H9 (cell line): Measurements from ENCODE around the gene SPRYD3. TPM values are rescaled to one million over a fixed set of nuclear protein-coding genes. Genes with fewer than 3 reads are reported as not detected.

ENCODE experiments used
- DNase-seq: peaks from one replicate; pipeline ENCODE4 v3.0.0-alpha.2; 2017
- H2AFZ ChIP-seq: one replicate; pipeline ENCODE4 v1.6.1; 2013; ENCODE audit warnings: mild to moderate bottlenecking, low read length, control low read depth, moderate library complexity
- H2AK5ac ChIP-seq: 2 replicates; pipeline ENCODE4 v1.6.1; 2013; ENCODE audit warnings: low read length, control low read depth, mixed read lengths; ENCODE audit not compliant: insufficient read length
- H2BK120ac ChIP-seq: one replicate; pipeline ENCODE4 v1.6.1; 2013; ENCODE audit warnings: low read depth, mild to moderate bottlenecking, low read length, control low read depth, inconsistent platforms; ENCODE audit not compliant: poor library complexity, severe bottlenecking
- H2BK12ac ChIP-seq: 2 replicates; pipeline ENCODE4 v1.6.1; 2013; ENCODE audit warnings: low read length, control low read depth, mixed read lengths, low read depth; ENCODE audit not compliant: insufficient read length
- H2BK15ac ChIP-seq: 2 replicates; pipeline ENCODE4 v1.6.1; 2013; ENCODE audit warnings: low read depth, low read length, control low read depth
- H2BK20ac ChIP-seq: one replicate; pipeline ENCODE4 v1.6.1; 2013; ENCODE audit warnings: low read depth, mild to moderate bottlenecking, low read length, control low read depth, inconsistent platforms; ENCODE audit not compliant: poor library complexity, severe bottlenecking
- H2BK5ac ChIP-seq: 2 replicates; pipeline ENCODE4 v1.6.1; 2013; ENCODE audit warnings: low read length, control low read depth, mixed read lengths; ENCODE audit not compliant: insufficient read length
- H3K14ac ChIP-seq: 2 replicates; pipeline ENCODE4 v1.6.1; 2013; ENCODE audit warnings: low read length, control low read depth; ENCODE audit not compliant: insufficient read depth
- H3K18ac ChIP-seq: 2 replicates; pipeline ENCODE4 v1.6.1; 2013; ENCODE audit warnings: low read depth, mild to moderate bottlenecking, mixed read lengths, low read length, control low read depth; ENCODE audit not compliant: insufficient read length
- H3K23ac ChIP-seq: 2 replicates; pipeline ENCODE4 v1.6.1; 2013; ENCODE audit warnings: low read length, control low read depth, mixed read lengths, low read depth; ENCODE audit not compliant: insufficient read length
- H3K23me2 ChIP-seq: 2 replicates; pipeline ENCODE4 v1.6.1; 2013; ENCODE audit warnings: low read depth, mild to moderate bottlenecking, mixed read lengths, low read length, control low read depth; ENCODE audit not compliant: insufficient read length, poor library complexity, severe bottlenecking
- H3K27ac ChIP-seq: 2 replicates; pipeline ENCODE4 v1.5.1; 2013; ENCODE audit warnings: low read length, control low read depth, mixed read lengths, low read depth; ENCODE audit not compliant: insufficient read length
- H3K27me3 ChIP-seq: 2 replicates; pipeline ENCODE4 v1.6.1; 2013; ENCODE audit warnings: low read length, control low read depth, inconsistent platforms; ENCODE audit not compliant: insufficient read depth
- H3K4ac ChIP-seq: 2 replicates; pipeline ENCODE4 v1.6.1; 2013; ENCODE audit warnings: low read depth, mild to moderate bottlenecking, control low read depth, inconsistent platforms, low read length, moderate library complexity
- H3K4me1 ChIP-seq: 2 replicates; pipeline ENCODE4 v1.6.1; 2013; ENCODE audit warnings: low read length, control low read depth, inconsistent platforms; ENCODE audit not compliant: insufficient read depth
- H3K4me2 ChIP-seq: 2 replicates; pipeline ENCODE4 v1.6.1; 2013; ENCODE audit warnings: low read length, control low read depth, mixed read lengths; ENCODE audit not compliant: insufficient read length, insufficient read depth
- H3K56ac ChIP-seq: 2 replicates; pipeline ENCODE4 v1.6.1; 2013; ENCODE audit warnings: low read depth, mild to moderate bottlenecking, mixed read lengths, low read length, control low read depth; ENCODE audit not compliant: insufficient read length
- H3K79me1 ChIP-seq: 2 replicates; pipeline ENCODE4 v1.6.1; 2013; ENCODE audit warnings: low read depth, mild to moderate bottlenecking, moderate library complexity, low read length, control low read depth, inconsistent platforms; ENCODE audit not compliant: insufficient read depth, poor library complexity, severe bottlenecking
- H3K79me2 ChIP-seq: 2 replicates; pipeline ENCODE4 v1.6.1; 2013; ENCODE audit warnings: low read length, control low read depth, inconsistent platforms; ENCODE audit not compliant: insufficient read depth
- H3K9ac ChIP-seq: 2 replicates; pipeline ENCODE4 v1.6.1; 2013; ENCODE audit warnings: low read length, control low read depth, mixed read lengths; ENCODE audit not compliant: insufficient read length; ENCODE audit errors: extremely low read depth
- H3K9me3 ChIP-seq: one replicate; pipeline ENCODE4 v1.6.1; 2013; ENCODE audit warnings: low read depth, low read length, inconsistent platforms; ENCODE audit not compliant: control insufficient read depth
- H3T11ph ChIP-seq: one replicate; pipeline ENCODE4 v1.6.1; 2013; ENCODE audit warnings: mild to moderate bottlenecking, low read length, control low read depth, inconsistent platforms
- H4K20me1 ChIP-seq: one replicate; pipeline ENCODE4 v1.6.1; 2013; ENCODE audit not compliant: control insufficient read depth, insufficient read length, insufficient read depth
- H4K5ac ChIP-seq: 2 replicates; pipeline ENCODE4 v1.6.1; 2013; ENCODE audit warnings: low read depth, mild to moderate bottlenecking, mixed read lengths, low read length, control low read depth; ENCODE audit not compliant: insufficient read length
- H4K8ac ChIP-seq: replicated peaks from 2 replicates; pipeline ENCODE4 v1.6.1; 2013; ENCODE audit warnings: low read length, control low read depth, mixed read lengths, low read depth; ENCODE audit not compliant: insufficient read length
- H4K91ac ChIP-seq: 2 replicates; pipeline ENCODE4 v1.6.1; 2013; ENCODE audit warnings: low read depth, mild to moderate bottlenecking, moderate library complexity, mixed read lengths, low read length, control low read depth; ENCODE audit not compliant: insufficient read length
- H3K27ac Mint-ChIP-seq, 3 experiments: 2 replicates in 2 of 3; 3 replicates in 1 of 3; pipeline ENCODE4 v1.8.0; 2020 to 2021; ENCODE audit warnings: mixed read lengths in 3 of 3, mild to moderate bottlenecking in 1 of 3, moderate library complexity in 1 of 3
- H3K27me3 Mint-ChIP-seq: 2 replicates; pipeline ENCODE4 v1.8.0; 2021; ENCODE audit warnings: low read depth, mild to moderate bottlenecking, moderate library complexity, mixed read lengths
- H3K36me3 Mint-ChIP-seq, 3 experiments: 2 replicates in 2 of 3; 3 replicates in 1 of 3; pipeline ENCODE4 v1.8.0; 2020 to 2021; ENCODE audit warnings: low read depth in 3 of 3, mixed read lengths in 3 of 3; ENCODE audit not compliant: insufficient read depth in 1 of 3
- H3K4me1 Mint-ChIP-seq, 2 experiments: 2 replicates each; pipeline ENCODE4 v1.8.0; 2020; ENCODE audit warnings: mixed read lengths in 2 of 2
- H3K4me3 Mint-ChIP-seq, 2 experiments: 2 replicates in 1 of 2; 3 replicates in 1 of 2; pipeline ENCODE4 v1.8.0; 2020 to 2021; ENCODE audit warnings: mild to moderate bottlenecking in 2 of 2, mixed read lengths in 2 of 2, moderate library complexity in 1 of 2
- H3K9me3 Mint-ChIP-seq, 2 experiments: 2 replicates in 1 of 2; 3 replicates in 1 of 2; pipeline ENCODE4 v1.8.0; 2020; ENCODE audit warnings: mild to moderate bottlenecking in 2 of 2, mixed read lengths in 2 of 2, moderate library complexity in 1 of 2
- whole genome bisulfite sequencing: extraction: QIAGEN DNeasy Blood & Tissue Kit; methylation state at CpG from one replicate; pipeline ENCODE4 v1.1.7; 2013; ENCODE audit warnings: missing lambda C conversion rate, low lambda C conversion rate, mixed read lengths; ENCODE audit not compliant: insufficient read length; ENCODE audit errors: extremely low coverage; 5-methylcytosine and 5-hydroxymethylcytosine counted together
- total RNA-seq: library from RNA; stranded (reverse); gene quantifications from 2 replicates; pipeline ENCODE4 v1.2.1, GENCODE V29; 2021
- TF ChIP-seq, protein P1 (sequence below): fragments of 200-600 bp; sonication (generic); conservative IDR thresholded peaks from 3 replicates; pipeline ENCODE4 v1.8.0; 2021; ENCODE audit warnings: antibody characterized with exemption, mild to moderate bottlenecking

SPRYD3 gene
- total RNA-seq, 1 experiment from 2014 or later, result 6.5 TPM

DNA sequence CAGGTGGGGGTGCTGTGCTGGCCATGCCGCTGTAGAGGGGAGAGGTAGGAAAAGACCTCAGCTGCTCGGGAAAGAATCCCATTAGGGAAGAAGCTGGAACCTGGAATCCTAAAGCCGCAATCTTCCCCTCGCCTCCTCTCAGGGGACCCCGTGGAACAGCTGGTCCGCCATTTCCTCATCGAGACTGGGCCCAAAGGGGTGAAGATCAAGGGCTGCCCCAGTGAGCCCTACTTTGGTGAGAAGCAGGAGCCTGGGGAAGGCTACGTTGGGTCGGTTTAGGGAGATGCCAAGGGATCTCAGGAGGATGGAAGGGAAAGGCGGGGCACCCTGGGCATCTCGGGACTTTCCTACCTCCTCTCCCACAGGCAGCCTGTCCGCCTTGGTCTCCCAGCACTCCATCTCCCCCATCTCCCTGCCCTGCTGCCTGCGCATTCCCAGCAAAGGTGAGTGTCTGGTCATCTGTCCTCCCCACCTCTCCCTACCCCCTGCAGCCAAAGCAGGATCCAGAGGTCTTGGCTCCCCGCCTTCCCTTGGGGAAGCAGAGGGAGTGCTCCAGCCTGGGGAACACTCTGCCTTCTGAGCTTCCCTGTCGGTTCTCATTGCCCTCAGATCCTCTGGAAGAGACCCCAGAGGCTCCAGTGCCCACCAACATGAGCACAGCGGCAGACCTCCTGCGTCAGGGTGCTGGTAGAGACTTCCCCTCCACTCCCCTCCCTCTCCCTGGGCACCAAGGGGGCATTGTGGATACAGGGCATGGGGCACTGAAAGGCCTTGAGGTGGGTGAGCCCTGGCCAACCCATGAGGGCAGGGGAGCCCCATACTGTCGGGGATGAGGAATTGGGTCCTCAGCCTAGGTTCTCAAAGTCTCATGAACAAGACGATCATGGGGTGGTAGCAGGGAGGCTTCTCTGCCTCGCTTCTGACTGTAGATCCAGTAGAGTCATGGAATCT is 16.9 kb downstream of the SPRYD3 start:
- Histone ChIP-seq H3K23me2 (no peaks in the 10 kb centered on the region), H2AFZ (no peak overlapping the region), H2BK20ac (no peak overlapping the region), H4K91ac (no peak overlapping the region), H3K27me3 (peaks cover 2% of the 10 kb centered on the region; the same call in 1 of the 2 replicates), H4K20me1 (no peaks in the 10 kb centered on the region), H4K5ac (no peak overlapping the region), H3K4ac (no peak overlapping the region), H3K9ac (no peak overlapping the region), H2BK5ac (no peak overlapping the region), H2BK15ac (no peak overlapping the region), H3K79me1 (no peaks in the 10 kb centered on the region), H3K23ac (no peak overlapping the region), H2BK12ac (no peak overlapping the region), H3T11ph (no peak overlapping the region), H3K9me3 (no peaks in the 10 kb centered on the region), H2BK120ac (no peak overlapping the region), H3K4me2 (no peak overlapping the region), H3K4me1 (no peaks in the 10 kb centered on the region), H4K8ac (no peak overlapping the region), H3K14ac (no peak overlapping the region), H3K79me2 (no peaks in the 10 kb centered on the region), H3K27ac (no peak overlapping the region), H3K18ac (no peak overlapping the region), H3K56ac (no peak overlapping the region), H2AK5ac (no peak overlapping the region)
- TF ChIP-seq, protein P1, sequence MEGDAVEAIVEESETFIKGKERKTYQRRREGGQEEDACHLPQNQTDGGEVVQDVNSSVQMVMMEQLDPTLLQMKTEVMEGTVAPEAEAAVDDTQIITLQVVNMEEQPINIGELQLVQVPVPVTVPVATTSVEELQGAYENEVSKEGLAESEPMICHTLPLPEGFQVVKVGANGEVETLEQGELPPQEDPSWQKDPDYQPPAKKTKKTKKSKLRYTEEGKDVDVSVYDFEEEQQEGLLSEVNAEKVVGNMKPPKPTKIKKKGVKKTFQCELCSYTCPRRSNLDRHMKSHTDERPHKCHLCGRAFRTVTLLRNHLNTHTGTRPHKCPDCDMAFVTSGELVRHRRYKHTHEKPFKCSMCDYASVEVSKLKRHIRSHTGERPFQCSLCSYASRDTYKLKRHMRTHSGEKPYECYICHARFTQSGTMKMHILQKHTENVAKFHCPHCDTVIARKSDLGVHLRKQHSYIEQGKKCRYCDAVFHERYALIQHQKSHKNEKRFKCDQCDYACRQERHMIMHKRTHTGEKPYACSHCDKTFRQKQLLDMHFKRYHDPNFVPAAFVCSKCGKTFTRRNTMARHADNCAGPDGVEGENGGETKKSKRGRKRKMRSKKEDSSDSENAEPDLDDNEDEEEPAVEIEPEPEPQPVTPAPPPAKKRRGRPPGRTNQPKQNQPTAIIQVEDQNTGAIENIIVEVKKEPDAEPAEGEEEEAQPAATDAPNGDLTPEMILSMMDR, result no peak
- peaks cover 8 to 12% of the 10 kb centered on the region in 2 experiments for H3K4me1 Mint-ChIP-seq
- peaks cover 39% of the 10 kb centered on the region for H3K27me3 Mint-ChIP-seq
- no peak overlapping the region; a peak in 1 of 7 replicates for H3K27ac Mint-ChIP-seq
- H3K4me3 Mint-ChIP-seq, result no peak overlapping the region
- H3K36me3 Mint-ChIP-seq, result peaks cover 2 to 8% (median 4%) of the 10 kb centered on the region in 3 experiments; a peak in 4 of 7 replicates
- no CpG with 5 or more reads among the region's 20 CpGs for WGBS
- DNase-seq, result no peak
- no peaks in the 10 kb centered on the region for H3K9me3 Mint-ChIP-seq
